ENCODE results near the gene IWS1.

GRCh38 chr2:127455566-127456493 is 70.5 kb downstream of the IWS1 start:
- TF ChIP-seq, protein P1, sequence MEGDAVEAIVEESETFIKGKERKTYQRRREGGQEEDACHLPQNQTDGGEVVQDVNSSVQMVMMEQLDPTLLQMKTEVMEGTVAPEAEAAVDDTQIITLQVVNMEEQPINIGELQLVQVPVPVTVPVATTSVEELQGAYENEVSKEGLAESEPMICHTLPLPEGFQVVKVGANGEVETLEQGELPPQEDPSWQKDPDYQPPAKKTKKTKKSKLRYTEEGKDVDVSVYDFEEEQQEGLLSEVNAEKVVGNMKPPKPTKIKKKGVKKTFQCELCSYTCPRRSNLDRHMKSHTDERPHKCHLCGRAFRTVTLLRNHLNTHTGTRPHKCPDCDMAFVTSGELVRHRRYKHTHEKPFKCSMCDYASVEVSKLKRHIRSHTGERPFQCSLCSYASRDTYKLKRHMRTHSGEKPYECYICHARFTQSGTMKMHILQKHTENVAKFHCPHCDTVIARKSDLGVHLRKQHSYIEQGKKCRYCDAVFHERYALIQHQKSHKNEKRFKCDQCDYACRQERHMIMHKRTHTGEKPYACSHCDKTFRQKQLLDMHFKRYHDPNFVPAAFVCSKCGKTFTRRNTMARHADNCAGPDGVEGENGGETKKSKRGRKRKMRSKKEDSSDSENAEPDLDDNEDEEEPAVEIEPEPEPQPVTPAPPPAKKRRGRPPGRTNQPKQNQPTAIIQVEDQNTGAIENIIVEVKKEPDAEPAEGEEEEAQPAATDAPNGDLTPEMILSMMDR (IDR thresholded peaks at IDR 0.05 in 2 of 3, conservative IDR thresholded peaks at IDR 0.05 in 1 of 3; ENCODE audit: borderline replicate concordance in 1 of 3, insufficient read depth in 1 of 3, low read depth in 2 of 3, low read length in 2 of 3), result no peak
- no peak for TF ChIP-seq POLR2AphosphoS5 (IDR thresholded peaks at IDR 0.05; ENCODE audit: low read depth, low read length)
- TF ChIP-seq EZH2 (IDR thresholded peaks at IDR 0.05), result no peak
- no peak for TF ChIP-seq MAX (IDR thresholded peaks at IDR 0.05)
- no peak for TF ChIP-seq POLR2A (IDR thresholded peaks at IDR 0.05; ENCODE audit: borderline replicate concordance, extremely low read depth, insufficient read depth, insufficient read length)
- no peak for TF ChIP-seq JUND (IDR thresholded peaks at IDR 0.05)
- TF ChIP-seq EGR1 (IDR thresholded peaks at IDR 0.05; ENCODE audit: low read depth), result no peak
- no peak for TF ChIP-seq ZNF274 (IDR thresholded peaks at IDR 0.05; ENCODE audit: low read depth, low read length)
- no peak for TF ChIP-seq CBX3 (IDR thresholded peaks at IDR 0.05; ENCODE audit: low read depth)
- TF ChIP-seq FOSL1 (IDR thresholded peaks at IDR 0.05; ENCODE audit: low read depth), result no peak
- TF ChIP-seq TCF7L2 (IDR thresholded peaks at IDR 0.05; ENCODE audit: borderline replicate concordance, extremely low read depth, insufficient read depth, insufficient read length), result no peak
- no peak for TF ChIP-seq SIN3A (IDR thresholded peaks at IDR 0.05; ENCODE audit: low read depth)
- TF ChIP-seq CEBPB (IDR thresholded peaks at IDR 0.05; ENCODE audit: low read depth), result no peak
- TF ChIP-seq RAD21 (IDR thresholded peaks at IDR 0.05; ENCODE audit: low read depth), result no peak

Measured in HCT116 (cell line).